COR-L47 (cell line): ENCODE results near the gene DNPH1.

Experiments
- DNase-seq: peaks from one replicate; lab custom pipeline; 2025; lab: John Stamatoyannopoulos, UW

DNPH1 gene

DNA sequence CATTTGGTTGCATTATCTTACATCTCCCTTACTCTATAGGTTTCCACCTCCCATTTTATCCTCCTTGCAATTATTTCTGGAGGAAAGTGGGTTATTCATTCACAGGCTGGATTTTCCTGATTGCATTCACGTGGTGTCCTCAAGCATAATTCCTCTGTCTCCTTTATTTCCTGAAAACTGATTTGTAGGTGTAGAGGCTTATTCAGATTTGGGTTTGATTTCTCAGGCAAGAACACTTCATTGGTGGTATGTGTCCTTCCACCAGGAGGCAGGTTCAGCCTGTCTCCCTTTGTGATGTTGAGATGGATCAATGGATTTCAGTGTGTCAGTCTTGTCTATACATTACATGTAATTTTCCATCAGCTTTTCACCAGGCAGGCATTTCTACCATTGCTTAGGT is 17.3 kb downstream of the DNPH1 start:
- no peak for DNase-seq

DNA sequence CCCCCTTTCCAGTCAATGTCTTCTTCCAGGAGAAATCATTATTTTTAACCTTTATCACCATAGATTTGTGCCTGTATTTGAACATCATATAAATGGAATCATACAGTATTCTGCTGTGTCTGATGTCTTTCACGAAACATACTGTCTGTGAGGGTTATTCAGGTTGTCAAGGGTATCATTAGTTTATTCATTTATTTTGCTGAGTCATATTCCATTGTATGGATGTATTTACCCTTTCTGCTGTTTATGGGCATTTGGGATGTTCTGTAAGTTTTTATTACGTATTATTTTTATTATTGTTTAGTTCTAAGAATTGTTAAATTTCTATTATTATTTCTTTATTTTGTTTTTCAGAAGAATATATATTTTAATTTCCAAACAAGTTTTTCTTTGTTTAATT is 22.0 kb downstream of the DNPH1 start:
- no peak for DNase-seq

DNA sequence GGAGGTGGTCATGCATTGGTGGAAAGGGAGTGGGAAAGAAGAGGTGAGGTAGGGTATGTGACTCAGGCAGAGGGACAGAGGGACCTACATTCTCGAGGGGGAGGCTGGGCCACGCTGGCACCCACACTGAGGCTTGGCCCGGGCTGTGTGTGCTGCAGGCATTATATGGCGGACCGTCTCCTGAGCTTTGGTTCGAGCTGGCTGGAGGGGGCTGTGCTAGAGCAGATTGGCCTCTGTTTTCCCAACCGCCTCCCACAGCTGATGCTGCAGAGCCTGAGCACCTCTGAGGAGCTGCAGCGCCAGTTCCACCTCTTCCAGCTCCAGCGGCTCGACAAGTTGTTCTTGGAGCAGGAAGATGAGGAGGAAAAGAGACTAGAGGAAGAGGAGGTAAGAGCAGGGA is 23.4 kb downstream of the DNPH1 start:
- no peak for DNase-seq

DNA sequence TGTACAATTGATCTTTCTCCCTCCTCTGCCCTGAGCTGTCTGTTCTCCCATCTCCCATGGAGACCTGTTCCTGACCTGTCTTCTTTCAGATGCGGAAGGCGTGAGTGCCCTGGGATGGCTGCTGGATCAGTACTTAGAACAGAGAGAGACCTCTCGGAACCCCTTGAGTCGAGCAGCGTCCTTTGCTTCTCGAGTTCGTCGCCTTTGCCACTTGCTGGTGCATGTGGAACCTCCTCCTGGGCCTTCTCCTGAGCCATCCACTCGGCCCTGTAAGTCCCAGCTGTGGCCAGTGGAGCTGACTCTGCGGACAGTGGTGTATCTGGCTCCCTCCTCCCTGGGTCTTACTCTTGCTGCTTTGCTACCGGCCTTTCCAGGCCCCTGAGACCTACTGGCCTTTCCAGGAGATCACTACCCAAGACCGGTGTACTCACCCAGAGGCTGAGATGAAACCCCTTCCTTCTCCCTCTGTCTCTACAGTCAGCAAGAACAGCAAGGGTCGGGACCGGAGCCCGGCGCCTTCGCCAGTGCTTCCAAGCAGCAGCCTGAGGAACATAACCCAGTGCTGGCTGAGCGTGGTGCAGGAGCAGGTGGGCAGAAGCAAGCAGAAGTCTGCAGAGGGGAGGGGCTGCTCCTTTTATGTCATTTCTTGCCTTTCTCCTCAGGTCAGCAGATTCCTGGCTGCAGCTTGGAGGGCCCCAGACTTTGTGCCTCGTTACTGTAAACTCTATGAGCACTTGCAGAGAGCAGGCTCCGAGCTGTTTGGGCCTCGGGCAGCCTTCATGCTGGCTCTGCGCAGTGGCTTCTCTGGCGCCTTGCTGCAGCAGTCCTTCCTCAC is 24.8 kb downstream of the DNPH1 start:
- no peak for DNase-seq

DNA sequence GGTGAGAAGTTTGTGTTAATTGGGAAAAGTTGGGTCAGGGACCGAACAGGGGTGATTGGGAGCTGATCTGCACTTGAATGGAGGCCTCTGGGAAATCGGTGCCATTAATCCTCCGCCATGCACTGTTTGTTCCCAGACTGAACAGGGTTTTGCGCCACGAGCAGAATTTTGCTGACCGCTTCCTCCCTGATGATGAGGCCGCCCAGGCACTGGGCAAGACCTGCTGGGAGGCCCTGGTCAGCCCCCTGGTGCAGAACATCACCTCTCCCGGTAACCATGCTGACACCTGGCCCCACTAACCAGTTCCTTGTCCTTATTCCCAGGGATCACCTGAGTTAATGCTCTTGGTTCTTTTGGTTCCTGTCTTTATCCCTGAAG is 25.6 kb downstream of the DNPH1 start:
- DNase-seq = no peak

DNA sequence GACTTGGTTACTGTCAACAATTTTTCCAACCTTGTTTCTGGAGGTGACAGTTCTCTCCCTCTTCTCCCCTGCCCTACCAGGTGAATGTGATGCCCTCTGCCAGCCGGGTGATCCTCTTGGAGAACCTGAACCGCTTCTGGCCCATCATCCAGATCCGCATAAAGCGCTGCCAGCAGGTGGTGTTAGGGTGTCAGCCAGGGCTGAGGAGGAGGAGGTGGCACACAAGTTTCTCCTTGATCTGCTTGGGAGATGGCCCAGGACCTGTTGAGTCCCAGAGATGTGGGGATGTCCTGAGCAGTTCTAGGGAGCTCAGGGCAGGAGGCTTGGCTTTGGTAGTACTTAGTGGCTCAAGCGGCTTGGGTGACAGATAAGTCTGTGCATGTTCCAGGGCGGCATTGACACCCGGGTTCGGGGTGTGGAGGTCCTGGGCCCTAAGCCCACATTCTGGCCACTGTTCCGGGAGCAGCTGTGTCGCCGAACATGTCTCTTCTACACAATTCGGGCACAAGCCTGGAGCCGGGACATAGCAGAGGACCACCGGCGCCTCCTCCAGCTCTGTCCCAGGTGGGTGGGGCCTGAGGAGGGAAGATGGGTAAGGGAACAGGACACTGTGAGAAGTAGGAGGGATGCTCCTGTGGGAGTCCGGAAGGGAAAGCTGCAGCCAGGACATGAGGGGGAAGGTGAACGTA is 26.1 kb downstream of the DNPH1 start:
- DNase-seq = no peak

DNA sequence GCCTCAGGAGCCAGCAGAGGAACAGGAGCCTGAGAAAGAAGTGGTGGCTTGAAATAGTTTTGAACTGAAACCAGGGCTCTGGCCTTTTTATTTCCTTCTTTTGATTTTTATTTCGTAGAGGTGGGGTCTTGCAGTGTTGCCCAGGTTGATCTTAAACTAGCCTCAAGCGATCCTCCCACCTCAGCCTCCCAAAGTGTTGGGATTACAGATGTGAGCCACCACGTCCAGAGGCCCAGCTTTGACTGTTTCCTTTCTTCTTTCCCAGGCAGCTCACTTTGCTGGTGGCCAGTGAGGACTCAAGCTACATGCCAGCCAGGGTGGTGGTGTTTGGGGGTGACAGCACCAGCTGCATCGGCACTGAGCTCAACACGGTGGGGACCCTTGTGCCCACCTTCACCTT is 26.8 kb downstream of the DNPH1 start:
- no peak for DNase-seq

DNA sequence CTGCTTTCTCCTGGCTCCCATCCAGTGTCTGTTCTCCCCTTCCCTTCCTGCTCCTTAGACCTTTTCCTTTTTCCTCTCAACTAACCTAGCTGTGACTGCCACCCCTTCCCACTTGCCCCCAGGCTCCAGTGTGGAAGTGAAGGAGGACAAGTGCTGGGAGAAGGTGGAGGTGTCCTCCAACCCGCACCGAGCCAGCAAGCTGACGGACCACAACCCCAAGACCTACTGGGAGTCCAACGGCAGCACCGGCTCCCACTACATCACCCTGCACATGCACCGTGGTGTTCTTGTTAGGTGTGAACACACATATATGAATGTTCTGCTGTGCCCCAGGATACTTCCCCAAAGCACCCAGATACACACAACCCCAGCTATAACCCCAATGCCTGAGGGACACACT is 28.7 kb downstream of the DNPH1 start:
- DNase-seq = no peak

DNA sequence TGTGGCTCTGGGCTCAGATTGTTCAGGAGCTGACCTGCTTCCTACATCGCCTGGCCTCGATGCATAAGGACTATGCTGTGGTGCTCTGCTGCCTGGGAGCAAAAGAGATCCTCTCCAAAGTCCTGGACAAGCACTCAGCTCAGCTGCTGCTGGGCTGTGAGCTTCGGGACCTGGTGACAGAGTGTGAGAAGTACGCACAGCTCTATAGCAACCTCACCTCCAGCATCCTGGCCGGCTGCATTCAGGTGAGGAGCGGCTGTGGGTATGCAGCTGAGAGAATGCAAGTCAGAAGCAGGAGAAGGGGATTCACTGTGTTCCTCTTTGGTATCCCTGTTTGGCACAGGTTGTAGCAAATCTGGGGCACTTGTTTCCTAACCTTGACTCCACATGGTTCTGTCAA is 29.4 kb downstream of the DNPH1 start:
- DNase-seq = no peak

DNA sequence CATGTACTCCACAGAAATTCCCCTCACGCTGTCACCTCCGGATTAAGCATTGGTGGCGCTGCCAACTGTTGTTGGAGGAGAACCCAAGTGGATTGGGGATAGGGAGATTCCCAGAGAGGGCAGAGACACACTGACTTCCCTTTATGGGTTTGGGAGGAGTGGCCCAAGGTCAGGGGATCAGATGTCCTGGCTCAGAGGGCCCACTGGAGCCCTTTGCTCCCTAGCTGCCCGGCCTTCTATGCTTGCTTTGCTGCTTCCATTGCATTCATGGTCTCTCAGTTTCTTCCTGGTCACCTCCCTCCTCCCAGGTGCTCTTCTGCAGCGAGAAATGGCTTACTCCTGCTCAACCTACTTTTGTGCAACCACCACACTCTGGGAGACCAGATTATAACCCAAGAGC is 32.9 kb downstream of the DNPH1 start:
- no peak for DNase-seq

DNA sequence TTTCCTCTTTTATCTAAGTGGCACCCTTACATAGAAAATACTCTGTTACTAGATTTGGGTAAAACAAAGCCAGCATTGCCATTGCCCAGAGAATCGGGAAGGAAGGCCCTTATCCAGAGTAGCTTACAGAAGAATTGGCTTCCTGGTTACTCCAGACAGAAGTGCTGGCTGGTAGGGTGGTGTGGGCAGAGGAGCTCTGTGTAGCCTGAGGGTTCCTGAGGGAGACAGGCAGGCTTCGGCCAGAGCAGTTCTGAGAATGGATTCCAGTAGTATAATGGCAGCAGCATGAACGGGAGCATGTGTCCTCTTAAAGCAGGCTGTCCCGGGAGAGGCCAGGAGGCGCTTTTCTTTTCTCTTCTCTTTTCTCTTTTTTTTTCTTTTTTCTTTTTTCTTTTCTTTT is 35.4 kb downstream of the DNPH1 start:
- no peak for DNase-seq

DNA sequence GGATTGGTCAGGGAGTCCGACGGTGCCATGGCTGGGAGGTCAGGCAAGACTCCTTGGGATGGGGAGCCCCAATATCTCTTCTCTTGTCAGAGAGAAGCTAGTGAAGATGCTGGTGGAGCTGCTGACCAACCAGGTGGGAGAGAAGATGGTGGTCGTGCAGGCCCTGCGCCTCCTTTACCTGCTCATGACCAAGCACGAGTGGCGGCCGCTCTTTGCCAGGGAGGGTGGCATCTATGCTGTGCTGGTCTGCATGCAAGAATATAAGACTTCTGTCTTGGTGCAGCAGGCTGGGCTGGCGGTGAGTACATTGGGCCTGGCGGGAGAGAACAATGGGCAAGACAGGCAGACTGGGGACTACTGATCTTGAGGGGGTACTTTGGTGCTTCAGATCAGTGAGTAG is 36.4 kb downstream of the DNPH1 start:
- no peak for DNase-seq

DNA sequence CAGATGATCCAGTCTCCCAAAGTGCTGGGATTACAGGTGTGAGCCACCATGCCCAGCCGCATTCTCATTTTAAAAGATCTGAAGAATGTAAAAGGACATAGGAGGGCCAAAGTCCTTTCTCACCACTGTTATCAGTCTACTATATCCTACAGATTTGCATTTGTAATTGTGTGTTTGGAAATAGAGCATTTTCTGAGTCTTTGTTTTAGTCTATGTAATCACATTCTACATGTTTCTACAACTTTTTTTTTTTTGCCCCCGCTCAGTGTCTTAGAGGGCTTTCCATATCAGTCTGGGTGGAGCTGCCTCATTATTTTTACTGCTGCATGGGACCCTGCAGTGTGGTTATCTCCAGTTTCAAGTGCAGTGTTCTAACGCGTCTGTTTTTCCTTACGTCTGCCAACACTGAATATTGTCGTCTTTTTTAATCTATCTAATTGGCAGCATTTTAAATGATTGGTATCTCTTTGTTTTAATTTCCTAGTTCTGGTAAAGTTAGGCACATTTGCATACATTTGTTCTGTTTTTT is 39.4 kb downstream of the DNPH1 start:
- DNase-seq = no peak

DNA sequence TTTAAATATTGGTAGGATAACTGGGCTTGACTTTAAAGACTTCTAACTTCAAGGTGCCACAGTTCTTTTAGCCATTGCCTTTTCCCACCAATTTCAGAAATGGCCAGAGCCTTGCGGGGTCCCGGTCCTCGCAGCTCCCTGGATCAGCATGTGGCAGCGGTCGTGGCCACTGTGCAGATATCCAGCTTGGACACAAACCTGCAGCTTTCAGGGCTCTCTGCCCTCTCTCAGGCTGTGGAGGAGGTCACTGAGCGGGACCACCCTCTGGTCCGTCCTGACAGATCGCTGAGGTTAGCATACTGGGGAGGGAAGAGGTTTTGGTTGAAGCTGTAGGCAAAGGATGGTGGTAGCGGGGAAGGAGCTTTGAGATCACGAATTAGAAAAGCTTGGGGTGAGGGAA is 40.9 kb downstream of the DNPH1 start:
- DNase-seq = no peak

DNA sequence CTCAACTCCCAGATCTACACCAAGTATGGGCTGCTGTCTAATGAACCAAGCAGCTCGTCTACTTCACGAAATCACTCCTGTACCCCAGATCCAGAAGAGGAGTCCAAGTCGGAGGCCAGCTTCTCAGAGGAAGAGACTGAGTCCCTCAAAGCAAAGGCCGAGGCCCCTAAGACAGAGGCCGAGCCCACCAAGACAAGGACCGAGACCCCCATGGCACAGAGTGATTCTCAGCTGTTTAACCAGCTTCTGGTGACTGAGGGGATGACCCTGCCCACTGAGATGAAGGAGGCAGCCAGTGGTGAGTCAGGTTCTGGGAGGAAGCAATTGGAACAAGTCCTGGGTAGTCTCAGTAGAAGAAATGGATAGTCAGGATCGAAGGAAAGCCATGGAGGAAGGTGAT is 41.5 kb downstream of the DNPH1 start:
- no peak for DNase-seq

DNA sequence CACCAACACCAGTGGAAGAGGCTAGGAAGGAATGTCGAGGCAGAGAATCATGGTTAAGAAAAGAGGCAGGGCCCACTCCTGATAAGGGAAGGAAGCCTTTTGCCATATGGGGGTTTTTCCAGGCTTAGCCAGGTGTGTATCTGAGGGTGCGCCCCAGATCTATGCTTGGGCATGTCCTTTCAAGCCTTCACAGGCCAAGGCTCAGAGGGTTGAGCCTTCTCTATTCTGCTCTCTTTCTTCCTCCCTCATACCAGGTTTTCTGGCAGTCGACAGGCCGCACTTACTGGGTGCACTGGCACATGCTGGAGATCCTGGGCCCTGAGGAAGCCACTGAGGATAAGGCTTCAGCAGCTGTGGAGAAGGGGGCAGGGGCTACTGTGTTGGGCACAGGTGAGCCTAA is 42.6 kb downstream of the DNPH1 start:
- DNase-seq = no peak

DNA sequence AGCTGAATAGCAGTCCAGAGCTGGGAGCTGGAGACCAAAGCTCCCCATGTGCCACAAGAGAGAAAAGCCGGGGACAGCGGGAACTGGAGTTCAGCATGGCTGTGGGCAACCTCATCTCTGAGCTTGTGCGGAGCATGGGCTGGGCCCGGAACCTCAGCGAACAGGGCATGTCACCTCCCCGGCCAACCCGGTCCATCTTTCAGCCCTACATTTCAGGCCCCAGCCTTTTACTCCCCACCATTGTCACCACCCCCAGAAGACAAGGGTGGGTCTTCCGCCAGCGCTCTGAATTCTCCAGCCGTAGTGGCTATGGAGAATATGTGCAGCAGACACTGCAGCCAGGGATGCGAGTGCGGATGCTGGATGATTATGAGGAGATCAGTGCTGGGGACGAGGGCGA is 43.3 kb downstream of the DNPH1 start:
- DNase-seq = no peak

DNA sequence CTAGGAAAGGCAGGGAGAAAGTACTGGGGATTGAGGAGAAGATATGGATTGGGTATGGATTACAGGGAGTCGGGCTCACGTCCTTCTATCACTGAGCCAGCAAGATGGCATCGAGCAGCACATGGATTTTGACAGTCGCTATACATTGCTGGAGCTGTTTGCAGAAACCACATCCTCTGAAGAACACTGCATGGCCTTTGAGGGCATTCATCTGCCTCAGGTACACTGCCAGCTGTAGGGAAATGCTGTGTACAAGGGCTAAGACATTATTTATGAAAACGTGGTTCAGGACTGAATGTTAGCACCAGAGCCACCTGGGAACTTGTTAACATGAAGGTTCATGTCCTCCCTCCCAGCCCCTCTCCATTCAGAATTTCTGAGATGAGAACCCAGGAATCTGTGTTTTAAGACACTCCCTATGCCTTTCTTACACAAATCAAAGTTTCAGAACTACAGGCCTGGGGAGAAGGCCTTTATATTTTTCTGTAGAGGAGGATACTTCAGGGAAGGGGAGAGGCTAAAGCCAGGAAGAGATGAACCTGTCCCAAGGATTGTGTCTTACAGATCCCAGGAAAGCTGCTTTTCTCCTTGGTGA is 43.8 kb downstream of the DNPH1 start:
- no peak for DNase-seq

DNA sequence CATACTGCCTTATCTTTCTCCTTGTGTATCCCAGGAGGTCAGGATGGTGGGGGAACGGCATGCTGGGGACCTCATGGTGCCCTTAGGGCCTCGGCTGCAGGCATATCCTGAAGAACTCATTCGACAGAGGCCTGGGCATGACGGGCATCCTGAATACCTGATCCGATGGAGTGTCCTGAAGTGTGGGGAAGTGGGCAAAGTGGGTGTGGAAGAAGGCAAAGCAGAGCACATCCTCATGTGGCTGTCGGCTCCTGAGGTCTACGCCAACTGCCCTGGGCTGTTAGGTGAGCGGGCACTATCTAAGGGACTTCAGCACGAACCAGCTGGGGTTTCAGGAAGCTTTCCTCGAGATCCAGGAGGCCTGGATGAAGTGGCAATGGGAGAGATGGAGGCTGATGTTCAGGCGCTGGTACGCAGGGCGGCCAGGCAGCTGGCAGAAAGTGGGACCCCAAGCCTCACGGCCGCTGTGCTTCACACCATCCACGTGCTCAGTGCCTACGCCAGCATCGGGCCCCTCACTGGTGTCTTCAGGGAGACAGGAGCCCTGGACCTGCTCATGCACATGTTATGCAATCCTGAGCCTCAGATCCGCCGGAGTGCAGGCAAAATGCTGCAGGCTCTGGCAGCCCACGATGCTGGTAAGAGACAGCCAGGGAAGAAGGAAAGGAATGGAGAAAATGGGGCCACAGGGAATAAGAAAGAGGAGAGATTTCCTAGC is 44.9 kb downstream of the DNPH1 start:
- DNase-seq = no peak

DNA sequence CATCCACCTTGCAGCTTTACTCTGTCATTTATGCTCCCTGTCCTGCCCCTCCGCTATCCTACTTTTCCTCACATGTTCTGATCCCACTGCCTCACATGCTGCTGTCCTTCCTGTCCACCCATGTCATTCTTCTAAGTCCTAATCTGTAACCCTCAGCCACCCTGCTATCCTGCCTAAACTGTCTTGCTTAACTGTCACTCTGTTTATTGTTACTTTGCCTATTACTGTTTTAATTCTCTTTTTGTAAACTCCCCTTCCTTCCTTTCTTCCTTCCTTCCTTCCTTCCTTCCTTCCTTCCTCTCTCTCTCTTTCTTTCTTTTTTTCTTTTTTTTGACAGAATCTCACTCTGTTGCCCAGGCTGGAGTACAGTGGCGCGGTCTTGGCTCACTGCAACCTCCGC is 45.8 kb downstream of the DNPH1 start:
- no peak for DNase-seq

DNA sequence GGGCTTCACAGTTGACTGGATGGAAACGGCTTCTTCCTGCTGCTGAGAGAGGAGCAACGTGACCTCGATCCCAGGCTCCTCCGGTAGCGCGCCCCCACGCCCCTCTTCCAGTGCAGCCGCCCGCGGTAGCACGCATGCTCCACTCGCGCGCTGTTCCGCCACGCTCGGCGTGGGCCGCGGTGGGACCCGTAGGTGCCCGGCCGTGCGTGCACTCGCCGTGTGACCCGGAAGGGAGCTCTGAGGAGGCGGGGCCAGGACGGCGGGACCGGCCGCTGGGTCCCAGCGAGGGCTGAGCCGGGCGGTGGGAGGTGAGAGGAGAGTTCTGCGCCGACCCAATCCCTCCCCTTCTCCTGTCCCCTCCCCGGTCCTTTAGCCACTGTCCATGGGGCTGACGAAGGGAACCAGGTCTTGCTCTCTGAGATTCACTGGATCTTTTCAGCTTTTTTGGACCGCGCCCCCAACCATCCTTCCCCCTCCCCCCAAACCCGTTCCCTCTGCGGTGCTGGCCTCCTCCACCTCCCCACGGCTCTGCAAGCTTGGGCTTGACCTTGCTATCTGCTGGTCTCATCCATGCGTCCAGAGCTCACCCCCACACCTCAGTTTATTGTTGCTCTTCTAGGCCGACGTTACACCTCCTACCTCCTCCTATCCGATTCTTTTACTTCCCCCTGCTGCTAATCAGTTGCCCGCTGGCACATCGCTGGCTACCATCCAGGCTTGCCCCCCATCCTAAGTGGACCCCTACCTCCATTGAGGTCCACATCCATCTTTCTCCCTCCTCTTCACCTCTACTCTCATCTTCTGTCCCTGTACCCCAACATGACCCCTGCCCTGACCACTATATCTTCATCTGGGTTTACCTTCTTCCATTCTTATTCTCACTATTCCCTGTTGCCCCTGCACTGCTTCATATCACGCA is 47.1 kb downstream of the DNPH1 start, which contains the start of gene CUL9:
CUL9 (plus strand) TSS at position 255 of the 919 bp plus-strand sequence. CDS start 2,115 bp downstream, outside the sequence.
- DNase-seq = peak; percentile 74
